ENCODE measurements around the gene ZNF23.

DNA sequence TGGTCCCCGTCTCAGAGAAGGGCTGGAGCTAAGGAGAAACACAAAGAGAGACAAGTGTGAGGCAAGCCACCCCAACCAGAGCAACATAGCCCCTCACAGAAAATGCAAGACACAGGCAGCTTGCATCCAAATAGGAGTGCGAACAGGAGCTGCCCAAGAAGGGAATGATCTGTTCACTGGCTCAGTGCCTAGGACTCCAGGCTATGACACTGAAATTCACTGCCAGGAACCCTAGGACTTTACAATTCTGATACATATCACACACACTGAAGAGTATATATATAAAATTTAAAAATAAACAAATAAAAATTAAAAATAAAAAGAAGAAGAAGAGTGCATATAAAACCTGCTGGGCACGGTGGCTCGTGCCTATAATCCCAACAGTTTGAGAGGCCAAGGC lies 5.2 kb downstream of the ZNF23 start:
- TF ChIP-seq, protein P1, sequence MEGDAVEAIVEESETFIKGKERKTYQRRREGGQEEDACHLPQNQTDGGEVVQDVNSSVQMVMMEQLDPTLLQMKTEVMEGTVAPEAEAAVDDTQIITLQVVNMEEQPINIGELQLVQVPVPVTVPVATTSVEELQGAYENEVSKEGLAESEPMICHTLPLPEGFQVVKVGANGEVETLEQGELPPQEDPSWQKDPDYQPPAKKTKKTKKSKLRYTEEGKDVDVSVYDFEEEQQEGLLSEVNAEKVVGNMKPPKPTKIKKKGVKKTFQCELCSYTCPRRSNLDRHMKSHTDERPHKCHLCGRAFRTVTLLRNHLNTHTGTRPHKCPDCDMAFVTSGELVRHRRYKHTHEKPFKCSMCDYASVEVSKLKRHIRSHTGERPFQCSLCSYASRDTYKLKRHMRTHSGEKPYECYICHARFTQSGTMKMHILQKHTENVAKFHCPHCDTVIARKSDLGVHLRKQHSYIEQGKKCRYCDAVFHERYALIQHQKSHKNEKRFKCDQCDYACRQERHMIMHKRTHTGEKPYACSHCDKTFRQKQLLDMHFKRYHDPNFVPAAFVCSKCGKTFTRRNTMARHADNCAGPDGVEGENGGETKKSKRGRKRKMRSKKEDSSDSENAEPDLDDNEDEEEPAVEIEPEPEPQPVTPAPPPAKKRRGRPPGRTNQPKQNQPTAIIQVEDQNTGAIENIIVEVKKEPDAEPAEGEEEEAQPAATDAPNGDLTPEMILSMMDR (IDR thresholded peaks at IDR 0.05): no peak
- no peak for TF ChIP-seq POLR2A (IDR thresholded peaks at IDR 0.05)

Data from thyroid gland (tissue), 4 donors.